Neural cell (in vitro differentiated cells): ENCODE data around the gene C3AR1.

Experiments
- EZH2 ChIP-seq: fragments of 200-600, 300-800 bp; shearing (Covaris generic), sonication (generic); IDR thresholded peaks from 2 replicates; pipeline ENCODE4 v1.6.1; 2014; ENCODE audit warnings: antibody characterized with exemption, low read length, borderline replicate concordance, mild to moderate bottlenecking; ENCODE audit not compliant: insufficient read depth, poor library complexity, severe bottlenecking
- POLR2AphosphoS5 ChIP-seq: IDR thresholded peaks from 2 replicates; pipeline ENCODE4 v1.6.1; 2012
- REST ChIP-seq: IDR thresholded peaks from 2 replicates; pipeline ENCODE4 v1.6.1; 2012; ENCODE audit warnings: borderline replicate concordance
- SMC3 ChIP-seq: fragments of 450-650 bp; conservative IDR thresholded peaks from 2 replicates; pipeline ENCODE4 v1.6.1; 2014; ENCODE audit warnings: antibody characterized with exemption, mild to moderate bottlenecking, moderate library complexity; ENCODE audit not compliant: poor library complexity
- TF ChIP-seq, protein P1 (sequence below): fragments of 450-650 bp; IDR thresholded peaks from 2 replicates; pipeline ENCODE4 v1.5.1; 2014; ENCODE audit warnings: antibody characterized with exemption, mild to moderate bottlenecking, moderate library complexity; ENCODE audit not compliant: poor library complexity, severe bottlenecking

GRCh38 chr12:8012651-8013309, 53.4 kb downstream of the C3AR1 start:
- TF ChIP-seq, protein P1, sequence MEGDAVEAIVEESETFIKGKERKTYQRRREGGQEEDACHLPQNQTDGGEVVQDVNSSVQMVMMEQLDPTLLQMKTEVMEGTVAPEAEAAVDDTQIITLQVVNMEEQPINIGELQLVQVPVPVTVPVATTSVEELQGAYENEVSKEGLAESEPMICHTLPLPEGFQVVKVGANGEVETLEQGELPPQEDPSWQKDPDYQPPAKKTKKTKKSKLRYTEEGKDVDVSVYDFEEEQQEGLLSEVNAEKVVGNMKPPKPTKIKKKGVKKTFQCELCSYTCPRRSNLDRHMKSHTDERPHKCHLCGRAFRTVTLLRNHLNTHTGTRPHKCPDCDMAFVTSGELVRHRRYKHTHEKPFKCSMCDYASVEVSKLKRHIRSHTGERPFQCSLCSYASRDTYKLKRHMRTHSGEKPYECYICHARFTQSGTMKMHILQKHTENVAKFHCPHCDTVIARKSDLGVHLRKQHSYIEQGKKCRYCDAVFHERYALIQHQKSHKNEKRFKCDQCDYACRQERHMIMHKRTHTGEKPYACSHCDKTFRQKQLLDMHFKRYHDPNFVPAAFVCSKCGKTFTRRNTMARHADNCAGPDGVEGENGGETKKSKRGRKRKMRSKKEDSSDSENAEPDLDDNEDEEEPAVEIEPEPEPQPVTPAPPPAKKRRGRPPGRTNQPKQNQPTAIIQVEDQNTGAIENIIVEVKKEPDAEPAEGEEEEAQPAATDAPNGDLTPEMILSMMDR = no peak
- TF ChIP-seq REST (no peak), EZH2 (no peak), SMC3 (no peak), POLR2AphosphoS5 (no peak)
